Measurements from ENCODE around the gene ECHDC3. TPM values are rescaled to one million over a fixed set of nuclear protein-coding genes. Genes with fewer than 3 reads are reported as not detected.

ECHDC3 gene
- total and polyA plus RNA-seq, 7 donors = 4.8 to 21.8 (median 13.8) TPM

- no peak for DNase-seq
- 88 to 89% methylated on average over 6 of the region's 6 CpGs for WGBS, 2 donors
- Histone ChIP-seq H3K4me1 (no peaks in the 10 kb centered on the region), H3K27ac (no peak overlapping the region), H3K27me3 (no peaks in the 10 kb centered on the region), H3K36me3 (no peaks in the 10 kb centered on the region), H3K9me3 (no peaks in the 10 kb centered on the region), H3K4me3 (no peak overlapping the region)
- intact Hi-C loops (cut with DNase I) = loop anchor here (5.0 kb wide), 1 partner anchor 206 kb away; no protein-coding TSS in a partner anchor
- TF ChIP-seq CTCF (IDR thresholded peaks at IDR 0.05) = no peak
- no peak for TF ChIP-seq EP300 (IDR thresholded peaks at IDR 0.05)
- no peak for TF ChIP-seq POLR2A (IDR thresholded peaks at IDR 0.05)
- TF ChIP-seq POLR2AphosphoS5 (IDR thresholded peaks at IDR 0.05) = no peak
Observed at GRCh38 chr10:11781114-11781513, 38.9 kb downstream of the ECHDC3 start.

- Histone ChIP-seq H3K36me3 (no peaks in the 10 kb centered on the region), H3K9me3 (no peaks in the 10 kb centered on the region), H3K27ac (no peak overlapping the region), H3K4me3 (no peak overlapping the region), H3K27me3 (no peaks in the 10 kb centered on the region), H3K4me1 (no peaks in the 10 kb centered on the region)
- DNase-seq = no peak
- WGBS, 2 donors = 70 to 76% methylated on average over 18 of the region's 18 CpGs
- intact Hi-C loops (cut with DNase I) = loop anchor here (5.0 kb wide), 1 partner anchor 204 kb away; no protein-coding TSS in a partner anchor
- TF ChIP-seq POLR2A (IDR thresholded peaks at IDR 0.05) = no peak
- TF ChIP-seq CTCF (IDR thresholded peaks at IDR 0.05) = peak in 3 of 4 experiments; percentile 51 to 61 (median 59)
- no peak for TF ChIP-seq POLR2AphosphoS5 (IDR thresholded peaks at IDR 0.05)
Observed at GRCh38 chr10:11782793-11783557, 40.8 kb downstream of the ECHDC3 start.

- DNase-seq = no peak
- Histone ChIP-seq H3K36me3 (no peaks in the 10 kb centered on the region), H3K4me3 (no peak overlapping the region), H3K27me3 (no peaks in the 10 kb centered on the region), H3K9me3 (no peaks in the 10 kb centered on the region), H3K4me1 (no peaks in the 10 kb centered on the region), H3K27ac (no peak overlapping the region)
- 74 to 86% methylated on average over 7 of the region's 7 CpGs for WGBS, 2 donors
- intact Hi-C loops (cut with DNase I) = loop anchor here (5.0 kb wide), 1 partner anchor 204 kb away; no protein-coding TSS in a partner anchor
- no peak for TF ChIP-seq POLR2AphosphoS5 (IDR thresholded peaks at IDR 0.05)
- TF ChIP-seq CTCF (IDR thresholded peaks at IDR 0.05) = no peak
- no peak for TF ChIP-seq EP300 (IDR thresholded peaks at IDR 0.05)
- TF ChIP-seq POLR2A (IDR thresholded peaks at IDR 0.05) = no peak
Observed at GRCh38 chr10:11783558-11783865, 41.3 kb downstream of the ECHDC3 start.

- WGBS, 2 donors = 91% methylated on average over 9 of the region's 9 CpGs
- no peaks in the 10 kb centered on the region for H3K36me3 ChIP-seq
- TF ChIP-seq POLR2A (IDR thresholded peaks at IDR 0.05) (no peak), CTCF (IDR thresholded peaks at IDR 0.05) (no peak), EP300 (IDR thresholded peaks at IDR 0.05) (no peak), POLR2AphosphoS5 (IDR thresholded peaks at IDR 0.05) (no peak)
- no peak overlapping the region for H3K27ac ChIP-seq
- intact Hi-C loops (cut with DNase I) = no loop called here
- DNase-seq = peak; percentile 18
- H3K4me1 ChIP-seq = no peaks in the 10 kb centered on the region
- H3K27me3 ChIP-seq = peaks cover 0 to 7% (median 0%) of the 10 kb centered on the region in 3 donors
- no peaks in the 10 kb centered on the region for H3K9me3 ChIP-seq
- H3K4me3 ChIP-seq = no peak overlapping the region
Observed at GRCh38 chr10:11787374-11787773, 45.2 kb downstream of the ECHDC3 start.
